ENCODE results near the gene DCUN1D2.

The DCUN1D2 gene

GRCh38 chr13:113410472-113411201 lies 79.9 kb downstream of the DCUN1D2 start:
- TF ChIP-seq, protein P1, sequence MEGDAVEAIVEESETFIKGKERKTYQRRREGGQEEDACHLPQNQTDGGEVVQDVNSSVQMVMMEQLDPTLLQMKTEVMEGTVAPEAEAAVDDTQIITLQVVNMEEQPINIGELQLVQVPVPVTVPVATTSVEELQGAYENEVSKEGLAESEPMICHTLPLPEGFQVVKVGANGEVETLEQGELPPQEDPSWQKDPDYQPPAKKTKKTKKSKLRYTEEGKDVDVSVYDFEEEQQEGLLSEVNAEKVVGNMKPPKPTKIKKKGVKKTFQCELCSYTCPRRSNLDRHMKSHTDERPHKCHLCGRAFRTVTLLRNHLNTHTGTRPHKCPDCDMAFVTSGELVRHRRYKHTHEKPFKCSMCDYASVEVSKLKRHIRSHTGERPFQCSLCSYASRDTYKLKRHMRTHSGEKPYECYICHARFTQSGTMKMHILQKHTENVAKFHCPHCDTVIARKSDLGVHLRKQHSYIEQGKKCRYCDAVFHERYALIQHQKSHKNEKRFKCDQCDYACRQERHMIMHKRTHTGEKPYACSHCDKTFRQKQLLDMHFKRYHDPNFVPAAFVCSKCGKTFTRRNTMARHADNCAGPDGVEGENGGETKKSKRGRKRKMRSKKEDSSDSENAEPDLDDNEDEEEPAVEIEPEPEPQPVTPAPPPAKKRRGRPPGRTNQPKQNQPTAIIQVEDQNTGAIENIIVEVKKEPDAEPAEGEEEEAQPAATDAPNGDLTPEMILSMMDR (IDR thresholded peaks at IDR 0.05; ENCODE audit: unreplicated experiment in 3 of 3) = no peak
- H3K4me1 Mint-ChIP-seq = peaks cover 51% of the 10 kb centered on the region
- H3K36me3 Mint-ChIP-seq (ENCODE audit: low read depth) = no peaks in the 10 kb centered on the region
- peak overlapping the region in 2 of 3 experiments; percentile 46 to 63 for H3K4me3 Mint-ChIP-seq
- peak overlapping the region; percentile 43 to 78 (median 65) for H3K27ac Mint-ChIP-seq
- peaks cover 2% of the 10 kb centered on the region for H3K9me3 Mint-ChIP-seq
- H3K27me3 Mint-ChIP-seq (ENCODE audit: low read depth) = peaks cover 3% of the 10 kb centered on the region

DNA sequence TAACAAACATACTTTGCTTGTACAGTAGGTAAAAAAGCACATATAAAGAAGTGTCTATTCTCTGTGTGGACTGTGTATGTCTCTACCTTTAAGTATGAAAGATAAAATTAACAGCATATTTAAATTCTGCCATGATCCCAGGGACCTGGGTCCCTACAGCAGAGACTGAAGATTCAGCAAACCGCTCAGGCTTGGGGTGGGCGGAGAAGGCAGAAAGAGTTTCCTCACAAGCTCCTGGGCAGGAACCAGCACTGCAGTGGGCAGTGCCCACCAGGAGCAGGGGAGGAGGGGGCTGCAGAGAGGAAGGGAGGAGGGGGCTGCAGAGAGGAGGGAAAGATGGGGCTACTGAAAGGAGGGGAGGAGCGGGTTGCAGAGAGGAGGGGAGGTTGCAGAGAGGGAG lies 81.9 kb downstream of the DCUN1D2 start:
- H3K27me3 Mint-ChIP-seq (ENCODE audit: low read depth) = peaks cover 3% of the 10 kb centered on the region
- H3K9me3 Mint-ChIP-seq = peaks cover 2% of the 10 kb centered on the region
- peaks cover 51% of the 10 kb centered on the region for H3K4me1 Mint-ChIP-seq
- no peak overlapping the region for H3K27ac Mint-ChIP-seq
- H3K36me3 Mint-ChIP-seq (ENCODE audit: low read depth) = no peaks in the 10 kb centered on the region
- no peak overlapping the region for H3K4me3 Mint-ChIP-seq
- TF ChIP-seq, protein P1 (IDR thresholded peaks at IDR 0.05; ENCODE audit: unreplicated experiment in 3 of 3) = no peak

DNA sequence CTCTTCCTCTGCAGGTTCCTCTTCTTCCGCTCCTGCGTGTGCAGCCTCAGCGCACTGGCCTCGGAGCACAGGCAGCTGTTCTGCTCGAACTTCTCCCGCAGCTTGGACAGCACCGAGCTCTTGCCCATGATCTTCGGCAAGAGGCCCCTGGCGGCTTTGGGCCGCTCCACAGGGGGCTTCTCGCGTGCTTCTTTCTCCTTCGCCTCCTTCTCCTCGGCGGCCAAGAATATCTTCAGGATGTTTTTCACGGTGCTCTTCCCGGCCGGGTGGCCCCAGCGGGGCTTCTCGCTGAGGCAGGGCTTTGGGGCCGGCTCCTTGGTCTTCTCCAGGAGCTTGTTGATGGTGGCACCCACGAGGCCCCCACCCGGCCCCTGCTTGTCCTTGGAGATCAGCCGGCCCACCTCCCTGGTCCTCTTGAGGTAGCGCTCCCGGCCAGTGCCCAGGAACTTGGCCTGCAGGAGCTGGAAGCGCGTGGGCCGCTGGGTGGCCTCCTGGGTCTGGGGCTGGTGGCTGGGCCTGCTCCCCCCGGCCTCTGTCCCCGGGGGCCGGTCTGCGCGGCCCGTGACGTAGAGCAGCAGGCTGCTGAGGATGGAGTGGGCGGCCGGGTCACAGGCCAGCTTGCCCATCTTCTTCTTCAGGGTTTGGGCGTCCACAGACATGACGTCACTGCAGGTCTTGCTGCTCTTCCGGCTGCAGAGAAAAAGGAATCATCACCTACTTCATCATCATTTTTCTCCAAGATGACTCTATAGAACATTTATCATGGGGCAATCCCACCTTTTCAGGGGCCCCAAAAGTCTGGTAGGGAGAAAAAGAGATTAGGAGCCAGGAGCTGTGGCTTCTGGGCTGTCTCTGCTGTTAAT lies 82.7 kb downstream of the DCUN1D2 start:
- H3K27me3 Mint-ChIP-seq (ENCODE audit: low read depth) = peaks cover 3% of the 10 kb centered on the region
- TF ChIP-seq, protein P1 (IDR thresholded peaks at IDR 0.05; ENCODE audit: unreplicated experiment in 3 of 3) = no peak
- no peaks in the 10 kb centered on the region for H3K36me3 Mint-ChIP-seq (ENCODE audit: low read depth)
- H3K27ac Mint-ChIP-seq = no peak overlapping the region
- peaks cover 47% of the 10 kb centered on the region for H3K4me1 Mint-ChIP-seq
- H3K9me3 Mint-ChIP-seq = no peaks in the 10 kb centered on the region
- no peak overlapping the region for H3K4me3 Mint-ChIP-seq

GRCh38 chr13:113407103-113407530 lies 83.4 kb downstream of the DCUN1D2 start:
- no peak overlapping the region for H3K27ac Mint-ChIP-seq

GRCh38 chr13:113406321-113407102 lies 84.0 kb downstream of the DCUN1D2 start:
- Mint-ChIP-seq H3K36me3 (ENCODE audit: low read depth) (no peaks in the 10 kb centered on the region), H3K9me3 (no peaks in the 10 kb centered on the region), H3K4me1 (peaks cover 50% of the 10 kb centered on the region), H3K4me3 (peak overlapping the region in 2 of 3 experiments; percentile 26 to 45), H3K27me3 (ENCODE audit: low read depth) (peaks cover 6% of the 10 kb centered on the region), H3K27ac (no peak overlapping the region)
- TF ChIP-seq, protein P1 (IDR thresholded peaks at IDR 0.05; ENCODE audit: unreplicated experiment in 3 of 3) = no peak

More at GRCh38 chr13:113407103-113407530, 83.4 kb downstream of the DCUN1D2 start:
- no peak overlapping the region for H3K4me3 Mint-ChIP-seq
- no peaks in the 10 kb centered on the region for H3K9me3 Mint-ChIP-seq
- H3K4me1 Mint-ChIP-seq = peaks cover 49% of the 10 kb centered on the region
- TF ChIP-seq, protein P1 (IDR thresholded peaks at IDR 0.05; ENCODE audit: unreplicated experiment in 3 of 3) = no peak
- peaks cover 6% of the 10 kb centered on the region for H3K27me3 Mint-ChIP-seq (ENCODE audit: low read depth)
- no peaks in the 10 kb centered on the region for H3K36me3 Mint-ChIP-seq (ENCODE audit: low read depth)
